Measurements from ENCODE around the gene RGMA.

RGMA gene

GRCh38 chr15:93131485-93132095 lies 42.6 kb upstream of the RGMA start:
- no CpG with 5 or more reads among the region's 10 CpGs for WGBS, 2 donors (ENCODE audit: extremely low coverage in 2 of 2, insufficient read length in 2 of 2, insufficient replicate concordance in 1 of 2)

GRCh38 chr15:93129702-93130488 lies 40.9 kb upstream of the RGMA start:
- no peaks in the 10 kb centered on the region for H3K27me3 ChIP-seq (ENCODE audit: control insufficient read depth in 3 of 3, insufficient read depth in 3 of 3, low read depth in 1 of 3, low read length in 3 of 3)
- WGBS, 2 donors (ENCODE audit: extremely low coverage in 2 of 2, insufficient read length in 2 of 2, insufficient replicate concordance in 1 of 2) = no CpG with 5 or more reads among the region's 18 CpGs

More at GRCh38 chr15:93131485-93132095, 42.6 kb upstream of the RGMA start:
- Histone ChIP-seq H3K36me3 (replicated peaks in 1 of 2; ENCODE audit: control insufficient read depth in 2 of 2, insufficient read depth in 2 of 2, low read length in 2 of 2) (no peaks in the 10 kb centered on the region), H2BK5ac (ENCODE audit: low read length) (no peak overlapping the region), H4K91ac (ENCODE audit: low read depth, low read length, poor library complexity) (no peak overlapping the region), H3K4ac (ENCODE audit: low read length) (no peak overlapping the region), H2AFZ (ENCODE audit: low read length) (no peak overlapping the region), H3K27ac (replicated peaks; ENCODE audit: low read length) (no peak overlapping the region), H3K27me3 (ENCODE audit: control insufficient read depth in 3 of 3, insufficient read depth in 3 of 3, low read depth in 1 of 3, low read length in 3 of 3) (no peaks in the 10 kb centered on the region), H2AK5ac (ENCODE audit: low read depth, low read length) (no peak overlapping the region), H3K4me1 (ENCODE audit: control insufficient read depth in 2 of 2, insufficient read depth in 1 of 2, low read depth in 1 of 2, low read length in 2 of 2) (peaks cover 7 to 24% of the 10 kb centered on the region in 2 donors), H3K14ac (ENCODE audit: low read length) (no peak overlapping the region), H3K9me3 (replicated peaks in 1 of 2; ENCODE audit: control insufficient read depth in 2 of 2, insufficient read depth in 1 of 2, low read depth in 1 of 2, low read length in 2 of 2) (peaks cover 0 to 5% of the 10 kb centered on the region in 2 donors), H3K18ac (ENCODE audit: low read length) (no peak overlapping the region), H2BK120ac (ENCODE audit: low read depth, low read length) (no peak overlapping the region), H2BK15ac (ENCODE audit: low read length) (no peak overlapping the region), H3K4me2 (ENCODE audit: insufficient read depth, low read length, poor library complexity, severe bottlenecking) (no peak overlapping the region), H3K9ac (ENCODE audit: low read depth, low read length, poor library complexity) (no peak overlapping the region), H3K4me3 (ENCODE audit: low read length in 2 of 2) (no peak overlapping the region), H4K8ac (ENCODE audit: low read depth, low read length) (no peak overlapping the region), H3K79me1 (ENCODE audit: low read depth, low read length) (no peaks in the 10 kb centered on the region), H2BK12ac (ENCODE audit: low read length) (no peak overlapping the region), H3K23ac (ENCODE audit: low read depth, low read length, poor library complexity) (no peak overlapping the region)
- DNase-seq (ENCODE audit: low spot score) = no peak

GRCh38 chr15:93127286-93127685 lies 38.3 kb upstream of the RGMA start:
- Histone ChIP-seq H2AFZ (ENCODE audit: low read length) (no peak overlapping the region), H2AK5ac (ENCODE audit: low read depth, low read length) (no peak overlapping the region), H3K36me3 (replicated peaks in 1 of 2; ENCODE audit: control insufficient read depth in 2 of 2, insufficient read depth in 2 of 2, low read length in 2 of 2) (no peaks in the 10 kb centered on the region), H3K18ac (ENCODE audit: low read length) (no peak overlapping the region), H3K23ac (ENCODE audit: low read depth, low read length, poor library complexity) (no peak overlapping the region), H4K91ac (ENCODE audit: low read depth, low read length, poor library complexity) (no peak overlapping the region), H2BK15ac (ENCODE audit: low read length) (no peak overlapping the region), H3K4ac (ENCODE audit: low read length) (no peak overlapping the region), H3K9ac (ENCODE audit: low read depth, low read length, poor library complexity) (no peak overlapping the region), H3K27me3 (ENCODE audit: control insufficient read depth in 3 of 3, insufficient read depth in 3 of 3, low read depth in 1 of 3, low read length in 3 of 3) (no peaks in the 10 kb centered on the region), H3K9me3 (replicated peaks in 1 of 2; ENCODE audit: control insufficient read depth in 2 of 2, insufficient read depth in 1 of 2, low read depth in 1 of 2, low read length in 2 of 2) (peaks cover 0 to 5% of the 10 kb centered on the region in 2 donors), H3K79me1 (ENCODE audit: low read depth, low read length) (no peaks in the 10 kb centered on the region), H2BK120ac (ENCODE audit: low read depth, low read length) (no peak overlapping the region), H3K4me1 (ENCODE audit: control insufficient read depth in 2 of 2, insufficient read depth in 1 of 2, low read depth in 1 of 2, low read length in 2 of 2) (peaks cover 7 to 10% of the 10 kb centered on the region in 2 donors), H4K8ac (ENCODE audit: low read depth, low read length) (no peak overlapping the region), H2BK12ac (ENCODE audit: low read length) (no peak overlapping the region), H3K4me2 (ENCODE audit: insufficient read depth, low read length, poor library complexity, severe bottlenecking) (no peak overlapping the region), H3K4me3 (ENCODE audit: low read length in 2 of 2) (no peak overlapping the region), H3K14ac (ENCODE audit: low read length) (no peak overlapping the region), H2BK5ac (ENCODE audit: low read length) (no peak overlapping the region), H3K27ac (replicated peaks; ENCODE audit: low read length) (no peak overlapping the region)
- DNase-seq (ENCODE audit: low spot score) = no peak
- no CpG with 5 or more reads among the region's 6 CpGs for WGBS, 2 donors (ENCODE audit: extremely low coverage in 2 of 2, insufficient read length in 2 of 2, insufficient replicate concordance in 1 of 2)

More at GRCh38 chr15:93129702-93130488, 40.9 kb upstream of the RGMA start:
- Histone ChIP-seq H3K4ac (ENCODE audit: low read length) (no peak overlapping the region), H4K91ac (ENCODE audit: low read depth, low read length, poor library complexity) (no peak overlapping the region), H3K9me3 (replicated peaks in 1 of 2; ENCODE audit: control insufficient read depth in 2 of 2, insufficient read depth in 1 of 2, low read depth in 1 of 2, low read length in 2 of 2) (peaks cover 0 to 5% of the 10 kb centered on the region in 2 donors), H2AK5ac (ENCODE audit: low read depth, low read length) (no peak overlapping the region), H3K4me2 (ENCODE audit: insufficient read depth, low read length, poor library complexity, severe bottlenecking) (no peak overlapping the region), H3K18ac (ENCODE audit: low read length) (peak overlapping the region; percentile 20), H3K9ac (ENCODE audit: low read depth, low read length, poor library complexity) (no peak overlapping the region), H2AFZ (ENCODE audit: low read length) (no peak overlapping the region), H3K4me1 (ENCODE audit: control insufficient read depth in 2 of 2, insufficient read depth in 1 of 2, low read depth in 1 of 2, low read length in 2 of 2) (peaks cover 2 to 14% of the 10 kb centered on the region in 2 donors), H2BK120ac (ENCODE audit: low read depth, low read length) (no peak overlapping the region), H3K23ac (ENCODE audit: low read depth, low read length, poor library complexity) (no peak overlapping the region), H3K79me1 (ENCODE audit: low read depth, low read length) (no peaks in the 10 kb centered on the region), H3K27ac (replicated peaks; ENCODE audit: low read length) (no peak overlapping the region), H2BK5ac (ENCODE audit: low read length) (no peak overlapping the region), H3K14ac (ENCODE audit: low read length) (no peak overlapping the region), H3K36me3 (replicated peaks in 1 of 2; ENCODE audit: control insufficient read depth in 2 of 2, insufficient read depth in 2 of 2, low read length in 2 of 2) (no peaks in the 10 kb centered on the region), H3K4me3 (ENCODE audit: low read length in 2 of 2) (no peak overlapping the region), H2BK15ac (ENCODE audit: low read length) (no peak overlapping the region), H2BK12ac (ENCODE audit: low read length) (peak overlapping the region; percentile 0), H4K8ac (ENCODE audit: low read depth, low read length) (no peak overlapping the region)
- DNase-seq (ENCODE audit: low spot score) = no peak

- H3K9me3 ChIP-seq (replicated peaks in 1 of 2; ENCODE audit: control insufficient read depth in 2 of 2, insufficient read depth in 1 of 2, low read depth in 1 of 2, low read length in 2 of 2) = peaks cover 0 to 5% of the 10 kb centered on the region in 2 donors
- H3K4me2 ChIP-seq (ENCODE audit: insufficient read depth, low read length, poor library complexity, severe bottlenecking) = no peak overlapping the region
- H3K4me3 ChIP-seq (ENCODE audit: low read length in 2 of 2) = no peak overlapping the region
- H2AK5ac ChIP-seq (ENCODE audit: low read depth, low read length) = peak overlapping the region; percentile 9
- H3K9ac ChIP-seq (ENCODE audit: low read depth, low read length, poor library complexity) = no peak overlapping the region
- peak overlapping the region; percentile 20 for H3K18ac ChIP-seq (ENCODE audit: low read length)
- H3K14ac ChIP-seq (ENCODE audit: low read length) = no peak overlapping the region
- no peak overlapping the region for H3K27ac ChIP-seq (replicated peaks; ENCODE audit: low read length)
- H3K4me1 ChIP-seq (ENCODE audit: control insufficient read depth in 2 of 2, insufficient read depth in 1 of 2, low read depth in 1 of 2, low read length in 2 of 2) = peaks cover 7 to 10% of the 10 kb centered on the region in 2 donors
- H4K8ac ChIP-seq (ENCODE audit: low read depth, low read length) = no peak overlapping the region
- no peak overlapping the region for H3K23ac ChIP-seq (ENCODE audit: low read depth, low read length, poor library complexity)
- no peaks in the 10 kb centered on the region for H3K36me3 ChIP-seq (replicated peaks in 1 of 2; ENCODE audit: control insufficient read depth in 2 of 2, insufficient read depth in 2 of 2, low read length in 2 of 2)
- H2BK120ac ChIP-seq (ENCODE audit: low read depth, low read length) = no peak overlapping the region
- no peaks in the 10 kb centered on the region for H3K27me3 ChIP-seq (ENCODE audit: control insufficient read depth in 3 of 3, insufficient read depth in 3 of 3, low read depth in 1 of 3, low read length in 3 of 3)
- no peak overlapping the region for H4K91ac ChIP-seq (ENCODE audit: low read depth, low read length, poor library complexity)
- DNase-seq (ENCODE audit: low spot score) = no peak
- no CpG with 5 or more reads among the region's 8 CpGs for WGBS, 2 donors (ENCODE audit: extremely low coverage in 2 of 2, insufficient read length in 2 of 2, insufficient replicate concordance in 1 of 2)
- H3K79me1 ChIP-seq (ENCODE audit: low read depth, low read length) = no peaks in the 10 kb centered on the region
- no peak overlapping the region for H2BK5ac ChIP-seq (ENCODE audit: low read length)
- H2BK15ac ChIP-seq (ENCODE audit: low read length) = no peak overlapping the region
- H2AFZ ChIP-seq (ENCODE audit: low read length) = no peak overlapping the region
- no peak overlapping the region for H2BK12ac ChIP-seq (ENCODE audit: low read length)
- H3K4ac ChIP-seq (ENCODE audit: low read length) = no peak overlapping the region
Observed at GRCh38 chr15:93126599-93126998, 37.6 kb upstream of the RGMA start.
